ENCODE results near the gene TRIM17. TPM values are rescaled to one million over a fixed set of nuclear protein-coding genes. Genes with fewer than 3 reads are reported as not detected.
A peak's percentile ranks its signal among the peaks of the same experiment; 100 is the strongest.

Gene TRIM17
- total and polyA plus RNA-seq, 9 of the 15 experiments (the other 6 are each of a cell fraction or from before 2014, with no cell fraction given) = not detected

DNA sequence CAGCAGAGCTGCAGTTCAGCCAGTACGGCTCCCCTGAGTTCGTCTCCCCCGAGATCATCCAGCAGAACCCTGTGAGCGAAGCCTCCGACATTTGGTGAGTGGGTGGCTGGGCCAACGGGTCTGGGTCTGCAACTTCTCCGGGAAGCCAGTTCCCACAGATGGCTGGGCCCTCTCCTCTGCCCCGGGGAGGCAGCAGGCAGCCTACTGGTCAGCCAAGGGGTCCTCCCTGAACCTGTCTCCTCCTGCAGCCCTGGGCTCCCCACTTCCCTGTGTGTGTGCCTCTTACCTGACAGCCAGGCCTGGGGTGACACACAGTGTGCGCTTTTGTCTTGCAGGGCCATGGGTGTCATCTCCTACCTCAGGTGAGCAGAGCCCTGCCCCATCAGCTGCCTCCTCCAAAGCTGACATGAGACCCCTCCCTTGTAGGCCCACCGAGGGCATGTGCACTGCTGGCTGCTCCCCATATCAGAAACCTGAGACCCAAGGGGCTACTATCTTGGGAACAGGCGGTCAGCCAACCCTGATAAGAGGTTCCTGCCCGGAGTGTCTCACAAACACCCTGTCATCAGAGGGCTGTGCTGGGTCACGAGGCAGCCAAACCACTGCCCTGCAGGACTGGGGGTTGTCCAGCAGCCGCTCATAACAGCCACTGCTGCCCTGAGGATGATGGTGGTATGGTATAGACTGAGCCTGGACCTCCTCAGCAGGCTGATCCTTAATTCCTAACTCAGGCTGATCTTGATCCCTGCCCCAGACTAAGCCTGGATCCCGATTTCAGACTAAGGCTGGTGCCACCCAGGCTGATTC, 47.7 kb downstream of the TRIM17 start (continued):
- TF ChIP-seq HDAC6 (IDR thresholded peaks at IDR 0.05; ENCODE audit: low read depth, low read length) (no peak), ZNF785 (CRISPR knock-in tag; IDR thresholded peaks at IDR 0.05) (no peak), NR3C1 (CRISPR knock-in tag; IDR thresholded peaks at IDR 0.05) (no peak), ZKSCAN3 (CRISPR knock-in tag; IDR thresholded peaks at IDR 0.05) (no peak), GATA2 (CRISPR knock-in tag; IDR thresholded peaks at IDR 0.05) (peak; percentile 96), BRD4 (IDR thresholded peaks at IDR 0.05) (no peak), ZNF431 (CRISPR knock-in tag; IDR thresholded peaks at IDR 0.05) (no peak), EHMT2 (IDR thresholded peaks at IDR 0.05) (no peak), EZH2 (IDR thresholded peaks at IDR 0.05; ENCODE audit: borderline replicate concordance, low read depth, low read length) (no peak), CBFB (CRISPR knock-in tag; IDR thresholded peaks at IDR 0.05) (peak; percentile 84), ARID1B (IDR thresholded peaks at IDR 0.05) (peak; percentile 97), TAL1 (IDR thresholded peaks at IDR 0.05) (peak; percentile 87), NFIX (CRISPR knock-in tag; IDR thresholded peaks at IDR 0.05; ENCODE audit: low read depth) (no peak), ZNF354B (CRISPR knock-in tag; IDR thresholded peaks at IDR 0.05) (no peak), MTA2 (IDR thresholded peaks at IDR 0.05; ENCODE audit: low read depth) (peak; percentile 87), SMARCC2 (IDR thresholded peaks at IDR 0.05; ENCODE audit: low read depth) (peak; percentile 87), TBP (optimal IDR thresholded peaks at IDR 0.05; ENCODE audit: low read depth, low read length) (no peak), CBX2 (IDR thresholded peaks at IDR 0.05; ENCODE audit: insufficient read depth, low read length, poor library complexity, severe bottlenecking) (no peak), EP300 (IDR thresholded peaks at IDR 0.05; ENCODE audit: low read length) (peak; percentile 94), MCM3 (IDR thresholded peaks at IDR 0.05) (no peak), BRD9 (IDR thresholded peaks at IDR 0.05; ENCODE audit: low read depth, partially characterized antibody) (no peak), ASH1L (IDR thresholded peaks at IDR 0.05; ENCODE audit: borderline replicate concordance, low read depth, partially characterized antibody) (no peak), U2AF1 (optimal IDR thresholded peaks at IDR 0.05; ENCODE audit: low read depth, low read length) (no peak)
- TF ChIP-seq, protein P1, sequence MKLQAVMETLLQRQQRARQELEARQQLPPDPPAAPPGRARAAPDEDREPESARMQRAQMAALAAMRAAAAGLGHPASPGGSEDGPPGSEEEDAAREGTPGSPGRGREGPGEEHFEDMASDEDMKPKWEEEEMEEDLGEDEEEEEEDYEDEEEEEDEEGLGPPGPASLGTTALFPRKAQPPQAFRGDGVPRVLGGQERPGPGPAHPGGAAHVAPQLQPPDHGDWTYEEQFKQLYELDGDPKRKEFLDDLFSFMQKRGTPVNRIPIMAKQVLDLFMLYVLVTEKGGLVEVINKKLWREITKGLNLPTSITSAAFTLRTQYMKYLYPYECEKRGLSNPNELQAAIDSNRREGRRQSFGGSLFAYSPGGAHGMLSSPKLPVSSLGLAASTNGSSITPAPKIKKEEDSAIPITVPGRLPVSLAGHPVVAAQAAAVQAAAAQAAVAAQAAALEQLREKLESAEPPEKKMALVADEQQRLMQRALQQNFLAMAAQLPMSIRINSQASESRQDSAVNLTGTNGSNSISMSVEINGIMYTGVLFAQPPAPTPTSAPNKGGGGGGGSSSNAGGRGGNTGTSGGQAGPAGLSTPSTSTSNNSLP (IDR thresholded peaks at IDR 0.05; ENCODE audit: borderline replicate concordance, low read depth, low read length) = no peak
- TF ChIP-seq, protein P2, sequence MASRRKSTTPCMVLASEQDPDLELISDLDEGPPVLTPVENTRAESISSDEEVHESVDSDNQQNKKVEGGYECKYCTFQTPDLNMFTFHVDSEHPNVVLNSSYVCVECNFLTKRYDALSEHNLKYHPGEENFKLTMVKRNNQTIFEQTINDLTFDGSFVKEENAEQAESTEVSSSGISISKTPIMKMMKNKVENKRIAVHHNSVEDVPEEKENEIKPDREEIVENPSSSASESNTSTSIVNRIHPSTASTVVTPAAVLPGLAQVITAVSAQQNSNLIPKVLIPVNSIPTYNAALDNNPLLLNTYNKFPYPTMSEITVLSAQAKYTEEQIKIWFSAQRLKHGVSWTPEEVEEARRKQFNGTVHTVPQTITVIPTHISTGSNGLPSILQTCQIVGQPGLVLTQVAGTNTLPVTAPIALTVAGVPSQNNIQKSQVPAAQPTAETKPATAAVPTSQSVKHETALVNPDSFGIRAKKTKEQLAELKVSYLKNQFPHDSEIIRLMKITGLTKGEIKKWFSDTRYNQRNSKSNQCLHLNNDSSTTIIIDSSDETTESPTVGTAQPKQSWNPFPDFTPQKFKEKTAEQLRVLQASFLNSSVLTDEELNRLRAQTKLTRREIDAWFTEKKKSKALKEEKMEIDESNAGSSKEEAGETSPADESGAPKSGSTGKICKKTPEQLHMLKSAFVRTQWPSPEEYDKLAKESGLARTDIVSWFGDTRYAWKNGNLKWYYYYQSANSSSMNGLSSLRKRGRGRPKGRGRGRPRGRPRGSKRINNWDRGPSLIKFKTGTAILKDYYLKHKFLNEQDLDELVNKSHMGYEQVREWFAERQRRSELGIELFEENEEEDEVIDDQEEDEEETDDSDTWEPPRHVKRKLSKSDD (conservative IDR thresholded peaks at IDR 0.05; ENCODE audit: low read length) = no peak
- TF ChIP-seq, protein P3, sequence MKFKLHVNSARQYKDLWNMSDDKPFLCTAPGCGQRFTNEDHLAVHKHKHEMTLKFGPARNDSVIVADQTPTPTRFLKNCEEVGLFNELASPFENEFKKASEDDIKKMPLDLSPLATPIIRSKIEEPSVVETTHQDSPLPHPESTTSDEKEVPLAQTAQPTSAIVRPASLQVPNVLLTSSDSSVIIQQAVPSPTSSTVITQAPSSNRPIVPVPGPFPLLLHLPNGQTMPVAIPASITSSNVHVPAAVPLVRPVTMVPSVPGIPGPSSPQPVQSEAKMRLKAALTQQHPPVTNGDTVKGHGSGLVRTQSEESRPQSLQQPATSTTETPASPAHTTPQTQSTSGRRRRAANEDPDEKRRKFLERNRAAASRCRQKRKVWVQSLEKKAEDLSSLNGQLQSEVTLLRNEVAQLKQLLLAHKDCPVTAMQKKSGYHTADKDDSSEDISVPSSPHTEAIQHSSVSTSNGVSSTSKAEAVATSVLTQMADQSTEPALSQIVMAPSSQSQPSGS (CRISPR knock-in tag; IDR thresholded peaks at IDR 0.05) = no peak

Data from K562 (cell line).